HG03039 (cell line): Measurements from ENCODE around the gene DCAF11.

ENCODE experiments used
- ATAC-seq: cut with Tn5 transposase; IDR thresholded peaks from one replicate; pipeline ENCODE4 v1.9.1; 2021; ENCODE audit warnings: mild to moderate bottlenecking, moderate library complexity; ENCODE audit not compliant: unreplicated experiment

Gene DCAF11

GRCh38 chr14:24136684-24137528 is 22.3 kb downstream of the DCAF11 start:
- ATAC-seq, result no peak

DNA sequence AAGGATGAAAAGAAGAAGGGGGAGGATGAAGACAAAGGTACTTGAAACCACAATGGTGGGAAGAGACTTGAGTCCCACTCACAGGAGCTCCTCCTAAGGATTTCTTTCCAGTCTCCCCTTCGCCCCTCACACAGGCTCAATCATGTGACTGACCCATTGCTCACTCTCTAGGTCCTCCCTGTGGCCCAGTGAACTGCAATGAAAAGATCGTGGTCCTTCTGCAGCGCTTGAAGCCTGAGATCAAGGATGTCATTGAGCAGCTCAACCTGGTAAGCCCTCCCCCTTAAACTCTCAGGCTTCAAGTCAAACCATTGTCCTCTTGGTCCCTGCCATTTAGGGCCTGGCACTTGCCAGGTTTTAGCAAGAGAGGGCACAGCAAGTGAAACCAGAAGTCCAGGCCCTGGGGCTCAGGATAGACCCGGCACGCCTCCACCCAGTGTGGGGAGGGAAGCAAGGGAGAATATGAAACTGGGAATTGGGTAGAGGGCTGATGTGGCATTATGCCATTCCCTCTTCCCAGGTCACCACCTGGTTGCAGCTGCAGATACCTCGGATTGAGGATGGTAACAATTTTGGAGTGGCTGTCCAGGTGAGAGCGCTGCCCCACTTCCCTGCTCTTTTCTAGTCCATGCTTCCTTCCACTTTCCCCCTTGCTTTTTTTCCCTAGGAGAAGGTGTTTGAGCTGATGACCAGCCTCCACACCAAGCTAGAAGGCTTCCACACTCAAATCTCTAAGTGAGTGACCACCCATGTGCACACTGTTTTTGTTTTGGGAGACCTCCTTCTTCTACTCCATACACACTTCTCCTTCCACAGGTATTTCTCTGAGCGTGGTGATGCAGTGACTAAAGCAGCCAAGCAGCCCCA is 23.2 kb downstream of the DCAF11 start:
- no peak for ATAC-seq

- no peak for ATAC-seq
Observed at GRCh38 chr14:24138396-24139271, 24.1 kb downstream of the DCAF11 start.

DNA sequence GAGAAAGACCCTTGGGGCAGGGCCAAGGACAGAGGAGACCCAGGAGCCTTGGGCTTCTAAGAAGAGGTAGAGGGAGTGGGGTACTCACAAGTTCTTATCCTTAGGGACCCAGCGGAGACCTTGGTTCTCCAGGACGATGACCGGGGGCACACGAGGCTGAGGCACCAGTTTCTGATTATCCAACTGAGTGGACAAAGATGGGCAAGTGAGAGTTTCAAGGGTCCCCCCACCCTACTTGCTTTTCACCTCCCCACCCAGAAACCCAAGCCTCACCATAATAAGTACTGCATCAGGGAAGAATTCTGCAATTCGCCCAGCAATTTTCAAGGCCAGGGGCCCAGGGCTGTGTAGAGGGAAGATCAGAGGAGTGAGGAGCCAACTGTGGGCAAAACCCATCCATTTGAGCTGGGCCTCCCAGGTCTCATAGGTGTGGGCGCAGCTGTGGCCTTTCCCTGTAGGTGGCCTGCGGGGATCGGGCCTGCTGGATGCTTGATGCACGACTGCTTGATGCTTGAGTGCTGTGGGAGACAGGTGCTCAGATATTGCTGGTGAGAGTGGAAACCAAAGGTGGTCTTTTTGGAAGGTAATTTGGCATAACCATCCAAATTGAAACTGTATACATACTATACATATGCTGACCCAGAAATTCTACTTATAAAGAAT is 24.8 kb downstream of the DCAF11 start:
- no peak for ATAC-seq

- peak; percentile 72 for ATAC-seq
Observed at GRCh38 chr14:24141097-24141880, 26.7 kb downstream of the DCAF11 start, which contains the start of gene EMC9. EMC9 (minus strand) TSS chr14:24141591; CDS start chr14:24141304, 287 bp downstream.

- no peak for ATAC-seq
Observed at GRCh38 chr14:24143511-24143910, 28.9 kb downstream of the DCAF11 start.

GRCh38 chr14:24144451-24144850 is 29.9 kb downstream of the DCAF11 start:
- no peak for ATAC-seq

DNA sequence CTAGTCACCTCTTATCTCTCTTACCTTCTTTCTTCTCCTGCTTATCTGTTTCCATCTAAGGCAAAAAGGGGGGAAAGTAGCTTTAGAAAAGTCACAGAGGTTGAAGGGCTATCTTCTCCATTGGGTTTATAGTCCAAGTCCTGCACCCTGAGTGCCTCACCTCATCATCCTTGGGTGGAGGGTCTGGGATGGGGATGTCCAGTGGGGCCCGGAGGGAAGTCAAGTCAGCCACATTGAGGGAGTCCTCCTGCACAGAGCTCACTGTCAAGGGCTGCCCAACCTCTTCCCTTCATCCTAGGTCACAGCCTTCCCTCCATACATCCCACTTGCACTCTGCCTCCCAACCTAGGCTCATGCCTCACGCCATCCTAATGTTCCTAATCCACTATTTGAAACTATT is 30.6 kb downstream of the DCAF11 start:
- no peak for ATAC-seq

GRCh38 chr14:24145690-24146452 is 31.3 kb downstream of the DCAF11 start:
- no peak for ATAC-seq

DNA sequence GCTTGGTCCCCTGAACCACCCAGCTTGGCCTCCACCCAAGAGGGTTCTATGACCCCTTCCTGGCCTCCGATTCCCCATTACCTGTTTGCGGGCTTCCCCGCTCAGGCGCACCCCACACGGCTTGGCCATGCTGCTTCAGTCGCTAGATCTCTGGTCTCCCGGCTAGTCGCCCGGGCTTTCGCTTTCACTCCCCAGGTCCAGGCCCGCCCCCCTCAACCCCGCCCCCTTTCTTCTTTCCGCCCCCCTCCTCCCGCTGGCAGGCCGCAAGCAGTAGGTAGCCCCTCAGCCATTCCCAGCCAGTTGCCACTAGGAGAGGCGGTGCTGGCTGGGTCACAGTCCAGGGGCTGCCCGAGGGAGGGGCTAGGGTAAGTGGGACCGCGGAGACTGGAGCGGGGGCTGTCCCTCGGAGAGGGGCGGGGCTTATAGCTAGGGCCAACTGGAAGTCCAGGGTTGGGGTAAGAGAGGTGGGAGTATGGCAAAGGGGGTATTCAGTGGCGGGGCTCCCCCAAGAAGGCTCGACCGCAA is 31.9 kb downstream of the DCAF11 start, which contains the start of gene PSME2:
Gene PSME2, minus strand, starts transcription at position 158 of the 525 bp plus-strand sequence. Its CDS starts 29 bp downstream, at position 129.
- peak; percentile 51 for ATAC-seq

DNA sequence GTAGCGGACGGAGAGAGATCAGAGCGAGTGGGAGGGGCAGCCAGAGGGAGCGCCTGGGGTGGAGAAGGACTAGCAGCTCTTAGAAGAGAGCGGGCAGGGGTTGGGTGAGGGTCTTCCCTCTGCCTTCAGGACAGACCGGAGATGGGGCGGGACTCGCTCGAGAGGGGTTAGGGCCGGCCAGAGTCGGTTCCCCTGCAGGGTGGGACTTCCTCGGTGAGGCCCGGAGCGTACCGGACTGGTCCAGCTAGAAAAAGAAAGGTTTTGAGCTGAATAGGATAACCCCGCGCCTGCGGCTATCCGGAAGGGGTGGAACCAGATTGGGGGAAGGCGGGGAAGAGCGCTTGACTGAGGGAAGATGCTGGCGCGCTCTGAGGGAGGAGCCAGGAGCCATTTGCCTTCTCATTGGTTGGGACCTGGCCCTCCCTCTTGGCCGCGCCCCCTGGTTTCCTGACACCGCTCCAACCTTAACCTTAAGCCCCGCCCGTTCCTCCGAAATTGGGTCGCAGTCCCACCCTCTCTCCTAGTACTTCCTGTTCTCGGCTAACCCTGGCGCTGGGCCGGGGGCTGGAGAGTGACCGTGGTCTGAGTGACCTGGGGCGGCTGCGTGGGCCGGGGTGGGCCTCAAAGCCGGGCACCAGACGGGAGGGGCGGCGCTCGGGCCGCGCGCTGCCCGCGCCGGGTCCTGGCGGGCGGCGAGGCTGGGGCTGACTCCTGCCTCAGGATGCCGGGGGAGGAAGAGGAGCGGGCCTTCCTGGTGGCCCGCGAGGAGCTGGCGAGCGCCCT is 32.6 kb downstream of the DCAF11 start, which contains the start of gene RNF31:
Gene RNF31, plus strand, starts transcription at position 521 of the 783 bp plus-strand sequence. Its CDS starts 201 bp downstream, at position 722.
- peak; percentile 80 for ATAC-seq

DNA sequence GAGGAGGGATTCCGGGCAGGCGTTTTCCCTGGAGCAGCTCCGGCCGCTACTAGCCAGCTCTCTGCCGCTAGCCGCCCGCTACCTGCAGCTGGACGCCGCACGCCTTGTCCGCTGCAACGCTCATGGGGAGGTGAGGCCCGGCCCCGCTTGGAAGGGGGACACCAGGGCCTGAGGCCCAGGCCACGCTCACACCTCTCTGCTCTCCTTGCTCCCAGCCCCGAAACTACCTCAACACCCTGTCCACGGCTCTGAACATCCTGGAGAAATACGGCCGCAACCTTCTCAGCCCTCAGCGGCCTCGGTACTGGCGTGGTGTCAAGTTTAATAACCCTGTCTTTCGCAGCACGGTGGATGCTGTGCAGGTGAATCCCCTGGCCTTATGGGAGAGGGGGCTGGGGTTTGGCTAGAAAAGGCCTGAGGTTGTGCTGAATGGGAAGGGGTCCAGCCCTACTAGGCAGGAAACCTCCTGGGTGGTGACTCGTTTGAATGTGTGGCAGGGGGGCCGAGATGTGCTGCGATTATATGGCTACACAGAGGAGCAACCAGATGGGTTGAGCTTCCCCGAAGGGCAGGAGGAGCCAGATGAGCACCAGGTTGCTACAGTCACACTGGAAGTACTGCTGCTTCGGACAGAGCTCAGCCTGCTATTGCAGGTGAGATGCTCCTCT is 33.3 kb downstream of the DCAF11 start:
- ATAC-seq, result no peak

DNA sequence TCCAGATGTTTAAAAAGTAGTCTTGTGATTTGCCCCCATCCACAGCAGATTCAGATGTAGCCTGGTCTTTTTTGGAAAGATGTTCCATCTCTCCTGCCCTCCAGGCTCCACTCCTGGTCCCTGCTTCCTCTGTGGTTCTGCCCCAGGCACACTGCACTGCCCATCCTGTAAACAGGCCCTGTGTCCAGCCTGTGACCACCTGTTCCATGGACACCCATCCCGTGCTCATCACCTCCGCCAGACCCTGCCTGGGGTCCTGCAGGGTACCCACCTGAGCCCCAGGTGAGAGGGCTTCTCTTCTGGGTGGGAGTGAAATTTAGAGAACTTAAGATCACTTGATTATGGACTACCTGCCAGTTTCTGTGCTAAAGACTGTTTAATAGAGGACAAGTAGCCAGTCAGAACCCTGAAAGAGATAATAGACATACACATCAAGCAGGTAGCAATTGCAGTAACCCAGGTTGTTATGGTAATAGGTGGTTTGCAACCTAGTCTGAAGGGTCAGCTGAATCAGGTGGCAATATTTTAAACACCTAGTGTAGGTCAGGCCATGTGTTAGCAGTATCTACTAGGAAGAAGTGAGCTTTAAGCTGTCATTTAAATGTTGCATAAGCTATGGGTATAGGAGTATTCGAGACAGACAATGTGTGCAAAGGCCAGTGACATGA is 34.9 kb downstream of the DCAF11 start:
- no peak for ATAC-seq

- ATAC-seq, result no peak
Observed at GRCh38 chr14:24150061-24150460, 35.5 kb downstream of the DCAF11 start.

DNA sequence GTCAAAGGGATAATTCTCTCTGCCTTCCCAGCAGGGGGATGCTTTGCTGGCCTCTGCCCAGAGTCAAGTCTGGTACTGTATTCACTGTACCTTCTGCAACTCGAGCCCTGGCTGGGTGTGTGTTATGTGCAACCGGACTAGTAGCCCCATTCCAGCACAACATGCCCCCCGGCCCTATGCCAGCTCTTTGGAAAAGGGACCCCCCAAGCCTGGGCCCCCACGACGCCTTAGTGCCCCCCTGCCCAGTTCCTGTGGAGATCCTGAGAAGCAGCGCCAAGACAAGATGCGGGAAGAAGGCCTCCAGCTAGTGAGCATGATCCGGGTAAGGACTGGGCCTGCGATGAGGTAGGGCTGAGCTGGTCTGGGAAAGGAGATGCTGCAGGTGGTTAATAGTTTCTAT is 36.0 kb downstream of the DCAF11 start:
- ATAC-seq, result no peak

DNA sequence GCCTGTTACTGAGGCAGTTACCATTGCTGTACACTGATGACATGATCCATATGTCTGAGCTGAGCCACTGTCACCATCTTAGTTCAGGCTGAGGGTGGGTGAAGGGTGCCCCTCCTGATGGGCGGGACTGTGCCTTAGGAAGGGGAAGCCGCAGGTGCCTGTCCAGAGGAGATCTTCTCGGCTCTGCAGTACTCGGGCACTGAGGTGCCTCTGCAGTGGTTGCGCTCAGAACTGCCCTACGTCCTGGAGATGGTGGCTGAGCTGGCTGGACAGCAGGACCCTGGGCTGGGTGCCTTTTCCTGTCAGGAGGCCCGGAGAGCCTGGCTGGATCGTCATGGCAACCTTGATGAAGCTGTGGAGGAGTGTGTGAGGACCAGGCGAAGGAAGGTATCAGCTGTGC is 36.4 kb downstream of the DCAF11 start:
- no peak for ATAC-seq
